T-helper 1 cell (primary cell): Measurements from ENCODE around the gene KRTAP10-11.
"Not testable (repeated sequence)": the region's sequence is repeated elsewhere in the genome, so short reads cannot be mapped to it uniquely, and the experiment has no call there.

Source experiments
- DNase-seq, 5 donors: peaks; one replicate each; pipeline ENCODE4 v3.0.0-alpha.2; 2012 to 2020

The KRTAP10-11 gene

GRCh38 chr21:44615466-44615865 is 30.7 kb upstream of the KRTAP10-11 start:
- DNase-seq = no peak

- DNase-seq = no peak
Observed at GRCh38 chr21:44615911-44616590, 30.2 kb upstream of the KRTAP10-11 start.

- DNase-seq = no peak
Observed at GRCh38 chr21:44616591-44616926, 29.7 kb upstream of the KRTAP10-11 start.

- DNase-seq = no peak
Observed at GRCh38 chr21:44617071-44617501, 29.1 kb upstream of the KRTAP10-11 start.

- DNase-seq = peak in 1 of 5 donors; percentile 30
Observed at GRCh38 chr21:44618504-44618903, 27.7 kb upstream of the KRTAP10-11 start.

- DNase-seq = peak in 4 of 5 donors; percentile 32 to 79 (median 52)
Observed at GRCh38 chr21:44618909-44619308, 27.3 kb upstream of the KRTAP10-11 start.

- DNase-seq = no peak
Observed at GRCh38 chr21:44619886-44620285, 26.3 kb upstream of the KRTAP10-11 start.

GRCh38 chr21:44623575-44623974 is 22.6 kb upstream of the KRTAP10-11 start:
- no peak for DNase-seq

- DNase-seq = no peak
Observed at GRCh38 chr21:44625756-44626155, 20.5 kb upstream of the KRTAP10-11 start.

GRCh38 chr21:44626262-44626661 is 20.0 kb upstream of the KRTAP10-11 start:
- no peak for DNase-seq

- no peak for DNase-seq
Observed at GRCh38 chr21:44626673-44627143, 19.5 kb upstream of the KRTAP10-11 start, which contains the start of gene KRTAP10-9. Gene KRTAP10-9, plus strand, starts transcription at chr21:44627093. Its CDS starts 79 bp downstream, at chr21:44627172.

GRCh38 chr21:44627181-44627822 is 18.9 kb upstream of the KRTAP10-11 start:
- DNase-seq = not testable (repeated sequence)

GRCh38 chr21:44627831-44628233 is 18.4 kb upstream of the KRTAP10-11 start:
- DNase-seq = not testable (repeated sequence)

GRCh38 chr21:44628707-44629391 is 17.4 kb upstream of the KRTAP10-11 start:
- no peak for DNase-seq

GRCh38 chr21:44630440-44630839 is 15.8 kb upstream of the KRTAP10-11 start:
- no peak for DNase-seq

GRCh38 chr21:44632067-44632466 is 14.1 kb upstream of the KRTAP10-11 start:
- DNase-seq = no peak

GRCh38 chr21:44636209-44637017 is 9.8 kb upstream of the KRTAP10-11 start:
- DNase-seq = no peak

GRCh38 chr21:44637018-44637850 is 9.0 kb upstream of the KRTAP10-11 start, which contains the start of gene KRTAP10-10:
Gene KRTAP10-10, plus strand, starts transcription at chr21:44637356. Its CDS starts 62 bp downstream, at chr21:44637418.
- no peak for DNase-seq

- DNase-seq = not testable (repeated sequence)
Observed at GRCh38 chr21:44637851-44638348, 8.3 kb upstream of the KRTAP10-11 start.

GRCh38 chr21:44638506-44639330 is 7.5 kb upstream of the KRTAP10-11 start:
- DNase-seq = not testable (repeated sequence)

GRCh38 chr21:44639331-44639655 is 6.9 kb upstream of the KRTAP10-11 start:
- no peak for DNase-seq
